Measurements from ENCODE around the gene MSMP. TPM values are rescaled to one million over a fixed set of nuclear protein-coding genes. Genes with fewer than 3 reads are reported as not detected.

Gene MSMP
- total RNA-seq, 1 experiment from 2014 or later: 2.1 TPM

DNA sequence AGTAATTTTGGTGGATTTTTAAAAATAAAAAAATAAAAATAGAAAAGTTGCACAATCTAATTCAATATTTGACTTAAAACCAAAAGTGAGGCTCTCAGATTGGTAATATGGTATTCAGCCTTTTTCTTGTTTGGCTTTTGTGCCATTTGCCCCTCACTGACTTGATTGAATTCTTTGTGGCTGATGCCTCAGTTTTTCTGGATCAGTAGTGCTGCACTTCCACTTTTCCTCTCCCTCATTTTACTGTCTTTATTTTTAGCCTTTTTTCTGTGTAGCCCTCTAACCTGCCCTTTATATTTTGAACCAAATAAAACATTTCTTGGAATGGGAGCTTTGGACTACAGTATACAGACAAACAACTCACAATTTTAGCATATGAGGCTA is 3.8 kb upstream of the MSMP start:
- peaks cover 37% of the 10 kb centered on the region for H3K4me1 Mint-ChIP-seq
- peaks cover 13% of the 10 kb centered on the region for H3K36me3 Mint-ChIP-seq
- POLR2A ChIA-PET: no interaction called here
- ATAC-seq: no peak
- H3K9me3 Mint-ChIP-seq: no peaks in the 10 kb centered on the region
- H3K4me3 Mint-ChIP-seq: peak overlapping the region; percentile 89
- TF ChIP-seq KAT7 (CRISPR knock-in tag; IDR thresholded peaks at IDR 0.05; ENCODE audit: borderline replicate concordance) (no peak), NR3C1 (CRISPR knock-in tag; conservative IDR thresholded peaks at IDR 0.05; ENCODE audit: low read depth) (no peak), GTF2I (CRISPR knock-in tag; conservative IDR thresholded peaks at IDR 0.05) (no peak), ZNF416 (CRISPR knock-in tag; IDR thresholded peaks at IDR 0.05) (no peak), SOX15 (CRISPR knock-in tag; IDR thresholded peaks at IDR 0.05) (no peak)
- TF ChIP-seq, protein P1, sequence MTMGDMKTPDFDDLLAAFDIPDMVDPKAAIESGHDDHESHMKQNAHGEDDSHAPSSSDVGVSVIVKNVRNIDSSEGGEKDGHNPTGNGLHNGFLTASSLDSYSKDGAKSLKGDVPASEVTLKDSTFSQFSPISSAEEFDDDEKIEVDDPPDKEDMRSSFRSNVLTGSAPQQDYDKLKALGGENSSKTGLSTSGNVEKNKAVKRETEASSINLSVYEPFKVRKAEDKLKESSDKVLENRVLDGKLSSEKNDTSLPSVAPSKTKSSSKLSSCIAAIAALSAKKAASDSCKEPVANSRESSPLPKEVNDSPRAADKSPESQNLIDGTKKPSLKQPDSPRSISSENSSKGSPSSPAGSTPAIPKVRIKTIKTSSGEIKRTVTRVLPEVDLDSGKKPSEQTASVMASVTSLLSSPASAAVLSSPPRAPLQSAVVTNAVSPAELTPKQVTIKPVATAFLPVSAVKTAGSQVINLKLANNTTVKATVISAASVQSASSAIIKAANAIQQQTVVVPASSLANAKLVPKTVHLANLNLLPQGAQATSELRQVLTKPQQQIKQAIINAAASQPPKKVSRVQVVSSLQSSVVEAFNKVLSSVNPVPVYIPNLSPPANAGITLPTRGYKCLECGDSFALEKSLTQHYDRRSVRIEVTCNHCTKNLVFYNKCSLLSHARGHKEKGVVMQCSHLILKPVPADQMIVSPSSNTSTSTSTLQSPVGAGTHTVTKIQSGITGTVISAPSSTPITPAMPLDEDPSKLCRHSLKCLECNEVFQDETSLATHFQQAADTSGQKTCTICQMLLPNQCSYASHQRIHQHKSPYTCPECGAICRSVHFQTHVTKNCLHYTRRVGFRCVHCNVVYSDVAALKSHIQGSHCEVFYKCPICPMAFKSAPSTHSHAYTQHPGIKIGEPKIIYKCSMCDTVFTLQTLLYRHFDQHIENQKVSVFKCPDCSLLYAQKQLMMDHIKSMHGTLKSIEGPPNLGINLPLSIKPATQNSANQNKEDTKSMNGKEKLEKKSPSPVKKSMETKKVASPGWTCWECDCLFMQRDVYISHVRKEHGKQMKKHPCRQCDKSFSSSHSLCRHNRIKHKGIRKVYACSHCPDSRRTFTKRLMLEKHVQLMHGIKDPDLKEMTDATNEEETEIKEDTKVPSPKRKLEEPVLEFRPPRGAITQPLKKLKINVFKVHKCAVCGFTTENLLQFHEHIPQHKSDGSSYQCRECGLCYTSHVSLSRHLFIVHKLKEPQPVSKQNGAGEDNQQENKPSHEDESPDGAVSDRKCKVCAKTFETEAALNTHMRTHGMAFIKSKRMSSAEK (CRISPR knock-in tag; IDR thresholded peaks at IDR 0.05; ENCODE audit: borderline replicate concordance): no peak
- TF ChIP-seq, protein P2, sequence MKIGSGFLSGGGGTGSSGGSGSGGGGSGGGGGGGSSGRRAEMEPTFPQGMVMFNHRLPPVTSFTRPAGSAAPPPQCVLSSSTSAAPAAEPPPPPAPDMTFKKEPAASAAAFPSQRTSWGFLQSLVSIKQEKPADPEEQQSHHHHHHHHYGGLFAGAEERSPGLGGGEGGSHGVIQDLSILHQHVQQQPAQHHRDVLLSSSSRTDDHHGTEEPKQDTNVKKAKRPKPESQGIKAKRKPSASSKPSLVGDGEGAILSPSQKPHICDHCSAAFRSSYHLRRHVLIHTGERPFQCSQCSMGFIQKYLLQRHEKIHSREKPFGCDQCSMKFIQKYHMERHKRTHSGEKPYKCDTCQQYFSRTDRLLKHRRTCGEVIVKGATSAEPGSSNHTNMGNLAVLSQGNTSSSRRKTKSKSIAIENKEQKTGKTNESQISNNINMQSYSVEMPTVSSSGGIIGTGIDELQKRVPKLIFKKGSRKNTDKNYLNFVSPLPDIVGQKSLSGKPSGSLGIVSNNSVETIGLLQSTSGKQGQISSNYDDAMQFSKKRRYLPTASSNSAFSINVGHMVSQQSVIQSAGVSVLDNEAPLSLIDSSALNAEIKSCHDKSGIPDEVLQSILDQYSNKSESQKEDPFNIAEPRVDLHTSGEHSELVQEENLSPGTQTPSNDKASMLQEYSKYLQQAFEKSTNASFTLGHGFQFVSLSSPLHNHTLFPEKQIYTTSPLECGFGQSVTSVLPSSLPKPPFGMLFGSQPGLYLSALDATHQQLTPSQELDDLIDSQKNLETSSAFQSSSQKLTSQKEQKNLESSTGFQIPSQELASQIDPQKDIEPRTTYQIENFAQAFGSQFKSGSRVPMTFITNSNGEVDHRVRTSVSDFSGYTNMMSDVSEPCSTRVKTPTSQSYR (CRISPR knock-in tag; IDR thresholded peaks at IDR 0.05): no peak
- TF ChIP-seq, protein P3, sequence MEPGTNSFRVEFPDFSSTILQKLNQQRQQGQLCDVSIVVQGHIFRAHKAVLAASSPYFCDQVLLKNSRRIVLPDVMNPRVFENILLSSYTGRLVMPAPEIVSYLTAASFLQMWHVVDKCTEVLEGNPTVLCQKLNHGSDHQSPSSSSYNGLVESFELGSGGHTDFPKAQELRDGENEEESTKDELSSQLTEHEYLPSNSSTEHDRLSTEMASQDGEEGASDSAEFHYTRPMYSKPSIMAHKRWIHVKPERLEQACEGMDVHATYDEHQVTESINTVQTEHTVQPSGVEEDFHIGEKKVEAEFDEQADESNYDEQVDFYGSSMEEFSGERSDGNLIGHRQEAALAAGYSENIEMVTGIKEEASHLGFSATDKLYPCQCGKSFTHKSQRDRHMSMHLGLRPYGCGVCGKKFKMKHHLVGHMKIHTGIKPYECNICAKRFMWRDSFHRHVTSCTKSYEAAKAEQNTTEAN (CRISPR knock-in tag; IDR thresholded peaks at IDR 0.05): no peak
- TF ChIP-seq, protein P4, sequence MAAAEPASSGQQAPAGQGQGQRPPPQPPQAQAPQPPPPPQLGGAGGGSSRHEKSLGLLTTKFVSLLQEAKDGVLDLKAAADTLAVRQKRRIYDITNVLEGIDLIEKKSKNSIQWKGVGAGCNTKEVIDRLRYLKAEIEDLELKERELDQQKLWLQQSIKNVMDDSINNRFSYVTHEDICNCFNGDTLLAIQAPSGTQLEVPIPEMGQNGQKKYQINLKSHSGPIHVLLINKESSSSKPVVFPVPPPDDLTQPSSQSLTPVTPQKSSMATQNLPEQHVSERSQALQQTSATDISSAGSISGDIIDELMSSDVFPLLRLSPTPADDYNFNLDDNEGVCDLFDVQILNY (CRISPR knock-in tag; IDR thresholded peaks at IDR 0.05): no peak
- TF ChIP-seq, protein P5, sequence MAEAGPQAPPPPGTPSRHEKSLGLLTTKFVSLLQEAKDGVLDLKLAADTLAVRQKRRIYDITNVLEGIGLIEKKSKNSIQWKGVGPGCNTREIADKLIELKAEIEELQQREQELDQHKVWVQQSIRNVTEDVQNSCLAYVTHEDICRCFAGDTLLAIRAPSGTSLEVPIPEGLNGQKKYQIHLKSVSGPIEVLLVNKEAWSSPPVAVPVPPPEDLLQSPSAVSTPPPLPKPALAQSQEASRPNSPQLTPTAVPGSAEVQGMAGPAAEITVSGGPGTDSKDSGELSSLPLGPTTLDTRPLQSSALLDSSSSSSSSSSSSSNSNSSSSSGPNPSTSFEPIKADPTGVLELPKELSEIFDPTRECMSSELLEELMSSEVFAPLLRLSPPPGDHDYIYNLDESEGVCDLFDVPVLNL (CRISPR knock-in tag; IDR thresholded peaks at IDR 0.05; ENCODE audit: borderline replicate concordance, low read depth): no peak
- H3K27ac Mint-ChIP-seq: no peak overlapping the region; the same call in 1 of the 2 replicates
- DNase-seq (ENCODE audit: low spot score): no peak
- no peaks in the 10 kb centered on the region for H3K27me3 Mint-ChIP-seq (ENCODE audit: low read depth)
- CTCF ChIA-PET: no interaction called here

DNA sequence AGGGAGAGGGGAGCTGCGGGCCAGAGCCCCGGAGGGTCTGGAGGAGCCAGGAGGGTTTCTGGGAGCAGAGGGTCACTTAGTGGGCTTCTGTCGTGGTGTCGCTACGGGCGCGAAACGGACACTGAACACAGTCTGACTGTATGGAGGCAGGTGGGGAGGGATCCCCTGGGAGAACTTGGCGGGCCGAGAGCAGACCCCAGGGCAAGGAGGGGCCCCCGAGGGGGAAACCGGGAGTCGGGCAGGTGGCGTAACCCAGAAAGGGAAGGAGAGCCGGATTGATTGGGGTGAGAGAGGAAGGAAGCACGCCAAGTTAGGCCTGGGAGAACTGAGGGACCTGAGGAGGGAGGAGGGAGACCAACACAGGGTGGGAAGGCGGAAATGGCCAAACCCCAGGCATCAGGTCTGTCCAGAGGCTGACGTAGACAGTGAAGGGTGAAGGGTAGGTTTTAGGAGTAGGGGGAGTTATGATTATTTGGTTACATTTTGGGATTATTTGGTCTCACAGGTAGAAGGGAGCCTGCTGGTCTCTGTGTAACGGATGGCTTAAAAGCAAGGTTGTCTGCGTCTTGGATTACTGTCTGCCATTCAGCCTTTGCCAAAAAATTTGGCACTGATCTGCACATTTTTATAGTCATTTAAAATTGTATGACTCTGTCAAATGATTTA is 3.3 kb upstream of the MSMP start:
- ChIA-PET POLR2A (interaction anchor here (0.7 to 1.8 kb wide), 6 partner anchors 14 to 1067 kb away, joined by 3 to 13 read pairs (median 4); partner anchors contain the start of genes CREB3, RMRP, TLN1 and TPM2), CTCF (interaction anchor here (0.6 to 3.1 kb wide), 28 partner anchors 8 to 1616 kb away, joined by 3 to 27 read pairs (median 6); partner anchors contain the start of genes ARHGEF39, CCDC107, CREB3 and FAM221B)
- H3K4me3 Mint-ChIP-seq: peak overlapping the region; percentile 89
- H3K27me3 Mint-ChIP-seq (ENCODE audit: low read depth): no peaks in the 10 kb centered on the region
- peak overlapping the region; percentile 97 for H3K27ac Mint-ChIP-seq
- no peak for DNase-seq (ENCODE audit: low spot score)
- ATAC-seq: peak; percentile 76
- H3K4me1 Mint-ChIP-seq: peaks cover 32% of the 10 kb centered on the region
- no peaks in the 10 kb centered on the region for H3K9me3 Mint-ChIP-seq
- H3K36me3 Mint-ChIP-seq: peaks cover 15% of the 10 kb centered on the region
- TF ChIP-seq, protein P6, sequence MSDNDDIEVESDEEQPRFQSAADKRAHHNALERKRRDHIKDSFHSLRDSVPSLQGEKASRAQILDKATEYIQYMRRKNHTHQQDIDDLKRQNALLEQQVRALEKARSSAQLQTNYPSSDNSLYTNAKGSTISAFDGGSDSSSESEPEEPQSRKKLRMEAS (CRISPR knock-in tag; IDR thresholded peaks at IDR 0.05): 0 out of 2 replicates have a peak, but pooled peaks have one; percentile 3
- 0 out of 2 replicates have a peak, but pooled peaks have one; percentile 9 for TF ChIP-seq TEAD1 (CRISPR knock-in tag; IDR thresholded peaks at IDR 0.05)
- 0 out of 2 replicates have a peak, but pooled peaks have one; percentile 34 for TF ChIP-seq ZNF263 (CRISPR knock-in tag; IDR thresholded peaks at IDR 0.05; ENCODE audit: low read depth)
- TF ChIP-seq, protein P1 (CRISPR knock-in tag; IDR thresholded peaks at IDR 0.05; ENCODE audit: borderline replicate concordance): no peak
- no peak for TF ChIP-seq GTF2I (CRISPR knock-in tag; conservative IDR thresholded peaks at IDR 0.05)
- TF ChIP-seq CREB1 (CRISPR knock-in tag; IDR thresholded peaks at IDR 0.05): 0 out of 2 replicates have a peak, but pooled peaks have one; percentile 25

Data from WTC11 (cell line).